IPS-20b (cell line): Measurements from ENCODE around the gene PANX3.

ENCODE experiments used
- H3K27ac ChIP-seq: one replicate; pipeline ENCODE4 v1.5.1; 2013; ENCODE audit warnings: low read length
- H3K27me3 ChIP-seq: 2 replicates; pipeline ENCODE4 v1.6.1; 2013; ENCODE audit warnings: mild to moderate bottlenecking, low read length, inconsistent platforms; ENCODE audit not compliant: insufficient read depth
- H3K36me3 ChIP-seq: 2 replicates; pipeline ENCODE4 v1.6.1; 2013; ENCODE audit warnings: low read depth, mild to moderate bottlenecking, inconsistent platforms, low read length, moderate library complexity; ENCODE audit not compliant: insufficient read depth
- H3K4me1 ChIP-seq: 2 replicates; pipeline ENCODE4 v1.6.1; 2013; ENCODE audit warnings: mild to moderate bottlenecking, control low read depth, inconsistent platforms, low read length, moderate library complexity; ENCODE audit not compliant: insufficient read depth
- H3K4me3 ChIP-seq: 2 replicates; pipeline ENCODE4 v1.5.1; 2013; ENCODE audit warnings: mild to moderate bottlenecking, low read length, inconsistent platforms
- H3K9ac ChIP-seq: 2 replicates; pipeline ENCODE4 v1.6.1; 2013; ENCODE audit warnings: low read depth, mild to moderate bottlenecking, inconsistent platforms, low read length, moderate library complexity
- H3K9me3 ChIP-seq: 2 replicates; pipeline ENCODE4 v1.6.1; 2013; ENCODE audit warnings: mild to moderate bottlenecking, low read depth, low read length, inconsistent platforms; ENCODE audit not compliant: insufficient read depth

The PANX3 gene

DNA sequence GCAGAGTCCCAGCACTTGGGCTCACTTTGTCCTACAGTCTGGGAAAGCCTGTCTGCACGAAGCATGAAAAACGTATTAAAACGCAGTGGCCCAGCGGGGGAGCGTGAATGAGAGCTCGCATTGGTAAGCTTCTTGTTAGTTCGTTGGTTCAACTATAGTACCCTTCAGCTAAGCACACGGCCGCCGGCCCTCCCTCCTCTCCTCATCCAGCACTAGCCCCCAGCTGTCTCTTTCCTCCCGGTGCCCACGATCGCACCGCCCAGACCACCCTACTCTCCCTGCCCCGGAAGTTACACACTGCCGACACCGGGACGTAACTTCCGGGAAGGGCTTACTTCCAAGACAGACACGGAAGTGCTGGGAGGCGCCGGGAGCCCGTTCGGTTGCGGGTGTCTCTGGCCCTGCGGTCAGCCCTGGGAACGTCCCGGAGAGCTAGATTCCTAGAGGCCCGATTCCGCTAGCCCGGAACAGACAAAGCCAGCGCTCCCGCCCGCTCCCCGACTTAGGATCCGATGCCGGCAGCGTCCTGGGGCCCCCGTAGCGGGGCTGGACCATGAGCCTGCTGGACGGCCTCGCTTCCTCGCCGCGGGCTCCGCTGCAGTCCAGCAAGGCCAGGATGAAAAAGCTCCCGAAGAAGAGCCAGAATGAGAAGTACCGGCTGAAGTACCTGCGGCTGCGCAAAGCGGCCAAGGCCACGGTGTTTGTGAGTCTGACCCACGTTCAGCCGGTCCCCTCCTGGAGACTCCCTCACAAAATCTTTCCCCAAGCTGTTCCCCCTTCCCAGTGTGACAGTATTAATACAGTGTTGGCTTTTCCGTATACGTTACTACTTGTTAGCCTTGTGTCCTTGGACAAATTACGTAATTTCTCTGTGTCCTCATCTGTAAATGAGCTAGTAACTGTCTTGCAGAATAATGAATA lies 11.6 kb downstream of the PANX3 start, which contains the start of gene TBRG1:
Gene TBRG1, plus strand, starts transcription at position 334 of the 921 bp plus-strand sequence. Its CDS starts 220 bp downstream, at position 554.
- Histone ChIP-seq H3K4me1 (peaks cover 7% of the 10 kb centered on the region), H3K27me3 (peaks cover 18% of the 10 kb centered on the region), H3K27ac (peak within 1 kb of the TSS; percentile 81), H3K9me3 (no peaks in the 10 kb centered on the region), H3K36me3 (peaks cover 30% of the 10 kb centered on the region), H3K4me3 (peak within 1 kb of the TSS; percentile 96), H3K9ac (peak within 1 kb of the TSS; percentile 93)

DNA sequence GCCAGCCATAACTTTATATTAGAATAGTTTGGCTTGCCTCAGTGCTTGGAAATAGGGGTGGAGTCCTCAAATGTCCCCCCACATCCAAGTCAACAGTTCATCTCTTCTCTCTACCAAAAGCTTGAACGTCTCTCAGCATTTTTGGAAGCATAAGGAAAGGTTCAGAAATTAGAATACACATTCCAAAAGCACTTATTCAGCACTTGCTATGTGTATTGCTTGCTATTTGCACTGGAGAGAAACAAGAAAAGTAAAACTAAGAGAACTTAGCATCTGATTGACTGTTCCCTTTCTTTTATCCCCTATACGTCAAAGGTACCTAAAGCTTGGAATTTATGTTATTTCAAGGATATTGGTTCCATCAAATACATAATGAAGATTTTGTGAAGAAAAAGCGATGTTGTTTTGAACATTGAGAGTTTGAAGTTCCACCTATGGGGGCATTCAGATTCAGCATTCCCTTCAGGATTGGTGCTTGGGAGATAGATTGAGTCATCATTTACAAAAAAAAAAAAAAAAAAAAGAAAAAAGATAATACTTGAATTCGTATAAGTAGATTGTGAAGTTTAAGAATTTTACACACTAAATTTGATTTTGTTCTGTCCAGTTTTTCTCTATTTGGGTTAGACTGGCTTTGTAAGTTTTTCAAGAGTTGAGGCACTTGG lies 12.8 kb downstream of the PANX3 start:
- Histone ChIP-seq H3K4me1 (peaks cover 7% of the 10 kb centered on the region), H3K9ac (peak overlapping the region; percentile 93; the same call in 1 of the 2 replicates), H3K27me3 (peaks cover 16% of the 10 kb centered on the region), H3K4me3 (peak overlapping the region; percentile 96), H3K36me3 (peaks cover 38% of the 10 kb centered on the region), H3K9me3 (no peaks in the 10 kb centered on the region), H3K27ac (no peak overlapping the region)

- H3K4me3 ChIP-seq = no peak overlapping the region
- H3K9ac ChIP-seq = no peak overlapping the region
- H3K4me1 ChIP-seq = peaks cover 7% of the 10 kb centered on the region
- no peaks in the 10 kb centered on the region for H3K27me3 ChIP-seq
- H3K9me3 ChIP-seq = no peaks in the 10 kb centered on the region
- peaks cover 54% of the 10 kb centered on the region for H3K36me3 ChIP-seq
- no peak overlapping the region for H3K27ac ChIP-seq
These were observed 14.4 kb downstream of the PANX3 start for GRCh38 chr11:124625504-124626168.

DNA sequence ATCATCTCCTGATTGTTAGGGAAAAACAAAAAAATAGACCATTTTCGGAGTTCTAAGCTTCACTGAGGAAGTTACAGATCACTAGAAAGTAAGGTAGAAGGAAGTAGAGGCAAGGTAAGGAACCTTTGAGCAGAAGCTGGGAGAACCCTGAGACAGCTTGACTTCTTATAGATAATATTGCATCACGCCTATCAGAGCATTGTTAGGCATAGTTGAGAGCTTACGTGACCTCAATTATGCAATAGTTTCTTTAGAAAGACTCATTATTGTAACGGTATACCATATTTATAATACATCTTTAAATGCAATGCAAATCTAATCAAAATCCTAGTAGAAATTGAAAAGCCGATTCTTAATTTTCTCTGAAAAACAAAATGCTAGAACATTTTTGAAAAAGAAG lies 16.3 kb downstream of the PANX3 start:
- Histone ChIP-seq H3K4me1 (peaks cover 7% of the 10 kb centered on the region), H3K9me3 (no peaks in the 10 kb centered on the region), H3K36me3 (peaks cover 73% of the 10 kb centered on the region), H3K27me3 (no peaks in the 10 kb centered on the region), H3K4me3 (no peak overlapping the region), H3K9ac (no peak overlapping the region), H3K27ac (no peak overlapping the region)

GRCh38 chr11:124629961-124630360 lies 18.7 kb downstream of the PANX3 start:
- H3K27me3 ChIP-seq = no peaks in the 10 kb centered on the region
- no peaks in the 10 kb centered on the region for H3K4me1 ChIP-seq
- H3K36me3 ChIP-seq = peaks cover 94% of the 10 kb centered on the region
- H3K4me3 ChIP-seq = no peak overlapping the region
- H3K9me3 ChIP-seq = no peaks in the 10 kb centered on the region
- H3K9ac ChIP-seq = no peak overlapping the region
- no peak overlapping the region for H3K27ac ChIP-seq

- Histone ChIP-seq H3K4me1 (no peaks in the 10 kb centered on the region), H3K9me3 (no peaks in the 10 kb centered on the region), H3K27ac (no peak overlapping the region), H3K27me3 (no peaks in the 10 kb centered on the region), H3K36me3 (peaks cover 94% of the 10 kb centered on the region), H3K4me3 (no peak overlapping the region), H3K9ac (no peak overlapping the region)
These were observed 22.1 kb downstream of the PANX3 start for GRCh38 chr11:124633355-124633754.

- no peak overlapping the region for H3K9ac ChIP-seq
- H3K4me1 ChIP-seq = no peaks in the 10 kb centered on the region
- H3K9me3 ChIP-seq = no peaks in the 10 kb centered on the region
- peaks cover 79% of the 10 kb centered on the region for H3K36me3 ChIP-seq
- H3K27me3 ChIP-seq = no peaks in the 10 kb centered on the region
- no peak overlapping the region for H3K27ac ChIP-seq
- H3K4me3 ChIP-seq = no peak overlapping the region
These were observed 24.7 kb downstream of the PANX3 start for GRCh38 chr11:124635932-124636331.

DNA sequence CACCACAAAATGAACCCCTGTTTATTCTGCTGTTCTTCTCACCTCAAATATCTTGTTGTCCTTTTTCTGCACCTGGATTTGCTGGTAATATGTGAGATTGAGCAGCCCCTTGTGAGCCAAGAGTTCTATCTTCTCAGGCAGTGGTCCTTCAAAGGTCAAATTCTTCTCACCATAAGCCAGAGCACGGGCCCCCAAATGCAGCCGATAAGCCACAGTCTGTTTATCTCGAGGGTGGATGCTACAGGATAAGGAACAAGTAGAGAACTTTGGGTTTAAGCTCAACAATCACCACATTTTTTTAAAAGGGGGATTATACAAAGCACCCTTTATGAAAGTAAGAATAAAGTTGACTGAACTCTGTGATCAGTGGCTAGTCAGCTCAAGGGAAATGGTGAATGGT lies 27.3 kb downstream of the PANX3 start:
- no peak overlapping the region for H3K4me3 ChIP-seq
- H3K9ac ChIP-seq = no peak overlapping the region
- H3K4me1 ChIP-seq = no peaks in the 10 kb centered on the region
- H3K36me3 ChIP-seq = peaks cover 53% of the 10 kb centered on the region
- H3K27ac ChIP-seq = no peak overlapping the region
- H3K9me3 ChIP-seq = no peaks in the 10 kb centered on the region
- no peaks in the 10 kb centered on the region for H3K27me3 ChIP-seq

- Histone ChIP-seq H3K27ac (no peak overlapping the region), H3K4me3 (no peak overlapping the region), H3K36me3 (peaks cover 48% of the 10 kb centered on the region), H3K27me3 (no peaks in the 10 kb centered on the region), H3K4me1 (no peaks in the 10 kb centered on the region), H3K9me3 (no peaks in the 10 kb centered on the region), H3K9ac (no peak overlapping the region)
These were observed 28.0 kb downstream of the PANX3 start for GRCh38 chr11:124639186-124639585.

DNA sequence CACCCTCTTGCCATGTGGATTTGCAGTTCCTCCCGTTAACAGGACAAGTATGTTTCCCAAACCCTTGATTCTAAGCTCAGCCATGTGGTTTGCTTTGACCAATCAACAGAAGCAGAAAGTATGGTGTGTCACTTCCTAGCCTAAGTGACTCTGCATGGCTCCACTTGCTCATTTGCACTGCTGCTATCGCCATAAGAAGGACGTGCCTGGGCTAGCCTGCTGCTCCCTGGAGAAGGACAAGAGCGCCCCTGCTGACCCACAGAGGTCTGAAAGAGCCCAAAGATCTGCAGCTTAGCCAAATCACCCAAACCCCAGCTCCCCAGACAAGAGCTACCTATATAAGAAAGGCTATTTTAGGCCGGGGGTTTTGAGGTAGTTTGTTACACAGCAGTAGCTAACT lies 29.4 kb downstream of the PANX3 start:
- Histone ChIP-seq H3K9ac (no peak overlapping the region), H3K4me1 (no peaks in the 10 kb centered on the region), H3K36me3 (peaks cover 33% of the 10 kb centered on the region; the same call in 1 of the 2 replicates), H3K27me3 (no peaks in the 10 kb centered on the region; the same call in 1 of the 2 replicates), H3K4me3 (no peak overlapping the region), H3K27ac (no peak overlapping the region), H3K9me3 (no peaks in the 10 kb centered on the region)

DNA sequence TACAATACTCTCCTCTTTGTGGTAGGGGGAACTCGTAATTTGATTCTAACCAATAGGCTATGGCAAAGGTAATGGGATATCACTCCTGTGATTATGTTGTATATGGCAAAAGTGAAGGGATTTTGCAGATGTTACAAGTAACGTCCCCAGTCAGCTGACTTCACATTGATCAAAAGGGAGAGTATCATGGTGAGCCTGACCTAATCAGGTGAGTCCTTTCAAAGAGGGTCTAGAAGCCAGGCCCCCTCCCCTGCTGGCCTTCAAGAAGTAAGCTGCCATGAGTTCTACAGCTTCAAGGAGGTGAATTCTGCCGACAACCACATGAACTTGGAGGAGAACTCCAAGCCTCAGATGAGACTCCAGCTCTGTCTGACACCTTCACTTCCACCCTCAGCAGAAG lies 31.4 kb downstream of the PANX3 start:
- Histone ChIP-seq H3K4me3 (no peak overlapping the region), H3K4me1 (no peaks in the 10 kb centered on the region), H3K9me3 (no peaks in the 10 kb centered on the region), H3K27ac (no peak overlapping the region), H3K36me3 (peaks cover 14% of the 10 kb centered on the region; the same call in 1 of the 2 replicates), H3K27me3 (no peaks in the 10 kb centered on the region; the same call in 1 of the 2 replicates), H3K9ac (no peak overlapping the region)
